ENCODE measurements around the gene MAMDC2. TPM values are rescaled to one million over a fixed set of nuclear protein-coding genes. Genes with fewer than 3 reads are reported as not detected.

MAMDC2 gene
- total RNA-seq, 1 experiment from 2014 or later: 4.6 TPM

DNA sequence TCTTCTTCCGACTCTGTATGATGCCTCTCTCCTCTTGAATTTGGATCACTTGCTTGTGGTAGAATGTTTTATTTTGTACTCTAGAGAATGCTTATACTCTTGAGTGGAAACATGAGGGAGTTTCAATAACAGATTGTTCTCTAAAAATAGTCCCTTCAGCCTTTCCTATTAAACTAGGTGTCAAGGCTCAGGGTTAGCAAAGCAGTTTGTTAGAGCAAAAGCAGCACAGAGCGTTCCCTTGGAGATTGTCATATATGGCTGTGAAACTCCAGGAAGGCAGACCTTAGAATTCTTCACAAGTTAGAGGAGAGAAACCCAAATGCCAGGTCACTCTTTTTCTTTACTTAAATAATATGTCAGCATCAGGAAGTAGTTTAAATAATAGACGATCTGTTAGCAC lies 33.0 kb downstream of the MAMDC2 start:
- Histone ChIP-seq H4K8ac (replicated peaks; ENCODE audit: insufficient read length, low read depth, low read length) (no peak overlapping the region), H3T11ph (ENCODE audit: low read length) (no peak overlapping the region), H3K9me3 (ENCODE audit: control insufficient read depth, low read depth, low read length) (no peaks in the 10 kb centered on the region), H2BK120ac (ENCODE audit: low read depth, low read length, poor library complexity, severe bottlenecking) (no peak overlapping the region), H3K79me1 (ENCODE audit: insufficient read depth, low read depth, low read length, poor library complexity, severe bottlenecking) (no peaks in the 10 kb centered on the region), H4K20me1 (ENCODE audit: control insufficient read depth, insufficient read depth, insufficient read length) (no peaks in the 10 kb centered on the region), H2AK5ac (ENCODE audit: insufficient read length, low read length) (no peak overlapping the region), H2BK20ac (ENCODE audit: low read depth, low read length, poor library complexity, severe bottlenecking) (no peak overlapping the region), H2BK15ac (ENCODE audit: low read depth, low read length) (no peak overlapping the region), H3K4me2 (ENCODE audit: insufficient read depth, insufficient read length, low read length) (no peak overlapping the region), H3K4ac (ENCODE audit: low read depth, low read length) (no peak overlapping the region), H3K79me2 (ENCODE audit: insufficient read depth, low read length) (no peaks in the 10 kb centered on the region), H2BK5ac (ENCODE audit: insufficient read length, low read length) (no peak overlapping the region), H3K14ac (ENCODE audit: insufficient read depth, low read length) (no peak overlapping the region), H2BK12ac (ENCODE audit: insufficient read length, low read depth, low read length) (no peak overlapping the region), H2AFZ (ENCODE audit: low read length) (no peak overlapping the region), H3K23ac (ENCODE audit: insufficient read length, low read depth, low read length) (no peak overlapping the region), H4K91ac (ENCODE audit: insufficient read length, low read depth, low read length) (no peak overlapping the region), H3K4me1 (ENCODE audit: insufficient read depth, low read length) (peaks cover 3% of the 10 kb centered on the region; the same call in 1 of the 2 replicates), H3K27ac (ENCODE audit: insufficient read length, low read depth, low read length) (no peak overlapping the region), H4K5ac (ENCODE audit: insufficient read length, low read depth, low read length) (no peak overlapping the region), H3K56ac (ENCODE audit: insufficient read length, low read depth, low read length) (no peak overlapping the region), H3K9ac (ENCODE audit: extremely low read depth, insufficient read length, low read length) (no peak overlapping the region), H3K18ac (ENCODE audit: insufficient read length, low read depth, low read length) (no peak overlapping the region), H3K27me3 (ENCODE audit: insufficient read depth, low read length) (no peaks in the 10 kb centered on the region), H3K23me2 (ENCODE audit: insufficient read length, low read depth, low read length, poor library complexity, severe bottlenecking) (no peaks in the 10 kb centered on the region)
- Mint-ChIP-seq H3K27me3 (ENCODE audit: low read depth) (peaks cover 1% of the 10 kb centered on the region), H3K36me3 (ENCODE audit: insufficient read depth in 1 of 3, low read depth in 3 of 3) (no peaks in the 10 kb centered on the region), H3K27ac (no peak overlapping the region), H3K4me1 (peaks cover 13 to 19% of the 10 kb centered on the region in 2 experiments), H3K4me3 (no peak overlapping the region), H3K9me3 (no peaks in the 10 kb centered on the region)
- DNase-seq: no peak
- TF ChIP-seq, protein P1, sequence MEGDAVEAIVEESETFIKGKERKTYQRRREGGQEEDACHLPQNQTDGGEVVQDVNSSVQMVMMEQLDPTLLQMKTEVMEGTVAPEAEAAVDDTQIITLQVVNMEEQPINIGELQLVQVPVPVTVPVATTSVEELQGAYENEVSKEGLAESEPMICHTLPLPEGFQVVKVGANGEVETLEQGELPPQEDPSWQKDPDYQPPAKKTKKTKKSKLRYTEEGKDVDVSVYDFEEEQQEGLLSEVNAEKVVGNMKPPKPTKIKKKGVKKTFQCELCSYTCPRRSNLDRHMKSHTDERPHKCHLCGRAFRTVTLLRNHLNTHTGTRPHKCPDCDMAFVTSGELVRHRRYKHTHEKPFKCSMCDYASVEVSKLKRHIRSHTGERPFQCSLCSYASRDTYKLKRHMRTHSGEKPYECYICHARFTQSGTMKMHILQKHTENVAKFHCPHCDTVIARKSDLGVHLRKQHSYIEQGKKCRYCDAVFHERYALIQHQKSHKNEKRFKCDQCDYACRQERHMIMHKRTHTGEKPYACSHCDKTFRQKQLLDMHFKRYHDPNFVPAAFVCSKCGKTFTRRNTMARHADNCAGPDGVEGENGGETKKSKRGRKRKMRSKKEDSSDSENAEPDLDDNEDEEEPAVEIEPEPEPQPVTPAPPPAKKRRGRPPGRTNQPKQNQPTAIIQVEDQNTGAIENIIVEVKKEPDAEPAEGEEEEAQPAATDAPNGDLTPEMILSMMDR (conservative IDR thresholded peaks at IDR 0.05): no peak
- WGBS (ENCODE audit: extremely low coverage, insufficient read length, low lambda C conversion rate): no CpG with 5 or more reads among the region's 3 CpGs
